ENCODE data around the gene CCDC175.

Gene CCDC175

DNA sequence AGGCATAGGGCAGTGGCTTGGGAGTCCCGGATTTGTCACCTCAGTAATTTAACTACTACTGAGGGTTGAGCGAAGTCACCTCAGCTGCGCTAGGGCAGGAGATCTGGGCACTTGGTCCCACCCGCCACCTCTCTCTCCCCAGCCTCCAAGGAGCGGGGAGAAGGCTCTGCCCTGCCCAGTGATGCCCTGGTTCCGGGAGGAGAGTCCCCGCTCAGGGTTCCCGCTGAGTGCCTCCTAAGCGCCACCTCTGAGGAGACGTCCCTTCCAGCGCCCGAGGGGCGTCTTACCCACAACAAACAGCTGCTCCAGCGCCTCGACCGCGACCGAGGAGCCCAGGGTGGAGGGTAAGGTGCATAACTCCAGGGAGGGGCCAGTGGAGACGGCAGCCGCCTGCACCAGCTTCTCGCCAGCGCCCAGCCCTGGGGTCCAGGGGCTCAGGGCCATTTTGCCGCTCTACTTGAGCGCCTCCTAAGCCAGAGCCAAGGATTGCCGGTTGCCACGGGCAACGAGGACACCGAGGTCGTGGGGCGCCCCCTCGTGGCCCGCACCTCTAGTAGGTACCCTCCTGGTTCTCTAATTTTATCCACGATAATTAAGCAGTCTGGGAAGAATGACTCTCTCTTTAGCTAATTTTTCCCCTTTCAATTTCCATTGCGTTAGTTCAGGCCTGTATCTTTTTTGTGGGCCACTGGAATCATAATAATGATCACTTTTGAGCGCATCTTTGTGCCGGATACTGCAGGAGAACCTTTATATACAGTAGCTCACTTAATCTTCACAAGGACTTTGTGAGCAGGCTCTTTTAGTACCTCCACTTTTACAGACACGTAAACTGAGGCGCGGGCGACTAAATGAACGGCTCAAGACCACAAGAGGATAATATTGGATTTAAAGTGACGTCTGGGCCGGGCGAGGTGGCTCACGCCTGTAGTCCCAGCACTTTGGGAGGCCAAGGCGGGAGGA lies at the start of gene CCDC175:
Gene CCDC175, minus strand, starts transcription at position 481 of the 963 bp plus-strand sequence. Its CDS starts 37 bp downstream, at position 444.
- peak; percentile 70 for DNase-seq (ENCODE audit: low read depth)

DNA sequence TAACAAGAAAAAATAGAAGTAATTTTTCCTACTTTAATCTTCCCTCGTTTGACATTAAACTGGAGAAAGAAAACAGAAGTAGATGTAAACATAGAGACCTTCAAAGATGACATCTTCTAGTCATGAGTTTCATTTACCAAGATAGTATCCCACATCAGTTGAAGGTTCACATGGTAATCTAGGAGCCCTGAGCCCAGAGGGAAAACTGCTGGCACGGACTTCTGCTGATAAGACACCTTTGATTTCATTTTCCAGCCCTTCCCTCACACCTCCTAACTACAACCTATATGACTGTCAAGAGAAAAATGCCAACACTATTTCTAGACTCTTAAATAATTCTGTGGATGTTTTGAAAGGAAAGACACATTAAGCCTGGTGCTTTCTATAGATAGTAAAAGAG lies 46.0 kb upstream of the CCDC175 start:
- no peak for DNase-seq (ENCODE audit: low read depth)

DNA sequence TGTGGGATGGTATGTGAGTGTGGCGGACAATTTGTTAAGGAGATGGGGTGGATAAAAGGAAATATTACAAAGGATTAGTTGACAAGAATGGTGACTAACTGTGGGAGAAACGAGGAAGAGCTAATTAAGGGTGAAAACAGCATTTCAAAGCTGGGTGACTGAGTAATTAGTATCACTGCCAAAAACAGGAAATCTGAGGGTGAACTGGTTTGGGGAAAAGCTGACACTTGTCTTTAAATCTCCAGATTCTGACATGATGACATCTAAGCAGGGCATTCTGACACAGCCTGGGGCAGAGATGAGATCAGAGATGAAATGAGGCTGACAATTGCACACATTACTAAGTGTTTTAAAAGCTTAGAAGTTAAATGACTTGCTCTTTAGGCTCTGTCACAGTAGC lies 42.4 kb upstream of the CCDC175 start:
- DNase-seq (ENCODE audit: low read depth) = no peak

DNA sequence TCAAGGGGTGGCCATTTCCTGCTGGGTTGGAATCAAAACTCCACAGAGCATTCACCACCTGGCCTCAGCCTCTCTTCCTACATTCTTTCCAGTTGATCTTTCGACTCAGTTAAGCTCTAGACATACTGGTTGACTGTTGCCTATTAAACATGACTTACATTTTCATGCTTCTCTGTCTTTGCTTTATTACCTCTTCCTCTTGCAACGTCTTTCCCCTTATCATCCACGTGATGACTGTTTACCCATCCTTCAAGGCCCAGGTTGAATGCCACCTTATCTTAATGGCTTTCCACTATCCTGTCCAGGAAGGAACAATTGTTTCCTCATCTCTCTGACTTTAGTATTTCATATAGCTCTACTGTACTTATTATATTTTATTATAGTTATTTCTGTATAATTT lies 24.4 kb upstream of the CCDC175 start:
- no peak for DNase-seq (ENCODE audit: low read depth)

DNA sequence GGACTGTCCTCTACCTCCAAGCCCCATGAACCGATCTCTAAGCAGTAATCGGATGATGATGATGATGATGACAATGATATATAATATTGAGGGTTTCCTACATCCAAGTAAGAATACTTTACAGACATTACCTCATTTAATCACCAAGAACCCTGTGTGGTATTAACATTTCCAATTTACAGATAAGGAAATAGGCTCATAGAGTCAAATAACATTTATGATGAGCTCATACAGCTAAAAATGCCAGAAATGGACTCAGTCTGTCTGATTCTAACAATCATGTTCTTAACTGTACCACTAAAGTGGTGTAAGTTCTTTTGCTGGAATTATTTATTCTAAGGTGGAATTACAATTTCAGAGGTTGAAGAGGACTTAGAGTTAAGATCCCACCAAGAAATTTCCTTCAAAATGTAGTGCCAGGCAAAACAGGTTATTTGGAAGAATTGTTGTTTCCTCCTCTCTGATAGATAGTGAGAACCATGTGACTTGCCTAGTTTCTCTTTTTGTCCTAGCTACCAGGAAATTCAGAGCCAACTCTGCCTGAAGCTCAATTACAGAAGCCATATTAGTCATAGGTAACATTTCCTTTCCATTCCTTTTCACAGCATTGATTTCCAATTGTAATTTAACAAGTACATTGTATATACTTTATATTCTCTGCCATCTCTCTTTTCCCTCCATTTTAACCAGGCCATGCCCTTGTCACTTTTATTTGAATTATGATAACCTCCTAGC lies 23.8 kb upstream of the CCDC175 start:
- DNase-seq (ENCODE audit: low read depth) = no peak

DNA sequence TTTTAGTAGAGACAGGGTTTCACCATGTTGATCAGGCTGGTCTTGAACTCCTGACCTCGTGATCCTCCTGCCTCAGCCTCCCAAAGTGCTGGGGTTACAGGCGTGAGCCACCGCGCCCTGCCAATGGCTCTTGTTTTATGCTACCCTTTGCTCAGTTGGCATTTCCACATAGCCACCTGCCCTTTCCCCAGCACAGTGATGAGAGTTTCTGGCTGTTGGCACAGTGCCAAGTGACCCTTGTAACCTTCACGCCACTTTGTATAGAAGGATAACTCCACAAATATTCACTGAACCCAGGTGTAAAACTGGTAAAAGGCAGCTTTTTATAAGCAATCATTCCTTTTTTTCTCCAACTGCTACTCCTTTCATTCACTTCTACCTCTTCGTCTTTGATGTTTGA lies 18.5 kb upstream of the CCDC175 start:
- no peak for DNase-seq (ENCODE audit: low read depth)

DNA sequence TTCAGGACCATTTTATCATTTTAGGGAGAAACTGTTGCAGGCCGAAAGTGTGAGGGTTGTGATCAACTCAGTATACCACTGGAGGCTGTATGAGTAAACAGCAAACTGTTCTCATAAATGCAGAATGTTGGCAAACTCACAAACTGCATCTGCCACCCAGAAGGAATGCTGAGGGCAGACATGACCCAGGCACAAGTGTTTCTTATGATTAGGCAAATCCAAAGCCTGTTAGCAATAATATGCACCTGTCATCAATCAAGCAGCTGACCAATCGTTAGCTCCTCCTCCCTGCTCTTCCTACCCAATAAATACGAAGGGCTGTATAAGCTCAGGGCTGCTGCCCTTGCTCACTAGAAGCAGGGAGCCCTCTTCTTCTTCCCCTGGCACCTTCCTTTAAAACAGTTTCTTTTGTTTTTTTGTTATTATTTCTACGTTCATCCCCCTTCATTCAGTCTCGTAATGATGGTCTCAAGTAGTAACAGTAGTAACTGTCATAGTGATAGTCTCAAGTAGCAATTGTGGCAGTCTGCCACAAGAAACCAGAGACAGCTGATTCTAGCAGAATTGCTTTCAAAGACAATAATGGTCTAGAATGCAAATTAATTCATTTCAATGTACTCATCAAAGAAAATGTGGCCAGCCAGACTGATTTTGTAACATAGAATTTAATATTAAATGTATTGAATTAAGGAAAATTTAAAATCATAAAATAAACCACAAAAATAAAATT lies 15.2 kb upstream of the CCDC175 start:
- no peak for DNase-seq (ENCODE audit: low read depth)

DNA sequence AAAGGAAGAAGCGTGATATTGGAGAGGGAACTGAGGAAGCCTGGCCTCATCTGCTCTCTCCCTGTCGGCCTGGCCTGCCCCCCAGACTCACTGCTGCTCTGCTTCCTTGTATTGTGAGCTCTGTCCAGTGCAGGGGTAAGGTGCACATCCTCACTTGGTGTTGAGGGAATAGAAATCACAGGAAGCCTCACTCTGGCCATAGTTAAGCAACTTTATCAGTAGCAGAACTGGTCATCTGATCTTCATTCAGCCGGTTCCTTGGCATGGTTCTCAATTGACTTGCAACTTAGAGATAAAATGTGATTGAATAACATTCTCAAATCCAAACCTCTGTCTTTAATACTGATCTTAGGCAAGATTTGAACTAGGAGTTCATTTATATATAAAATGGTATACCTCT lies 11.5 kb upstream of the CCDC175 start:
- DNase-seq (ENCODE audit: low read depth) = no peak

DNA sequence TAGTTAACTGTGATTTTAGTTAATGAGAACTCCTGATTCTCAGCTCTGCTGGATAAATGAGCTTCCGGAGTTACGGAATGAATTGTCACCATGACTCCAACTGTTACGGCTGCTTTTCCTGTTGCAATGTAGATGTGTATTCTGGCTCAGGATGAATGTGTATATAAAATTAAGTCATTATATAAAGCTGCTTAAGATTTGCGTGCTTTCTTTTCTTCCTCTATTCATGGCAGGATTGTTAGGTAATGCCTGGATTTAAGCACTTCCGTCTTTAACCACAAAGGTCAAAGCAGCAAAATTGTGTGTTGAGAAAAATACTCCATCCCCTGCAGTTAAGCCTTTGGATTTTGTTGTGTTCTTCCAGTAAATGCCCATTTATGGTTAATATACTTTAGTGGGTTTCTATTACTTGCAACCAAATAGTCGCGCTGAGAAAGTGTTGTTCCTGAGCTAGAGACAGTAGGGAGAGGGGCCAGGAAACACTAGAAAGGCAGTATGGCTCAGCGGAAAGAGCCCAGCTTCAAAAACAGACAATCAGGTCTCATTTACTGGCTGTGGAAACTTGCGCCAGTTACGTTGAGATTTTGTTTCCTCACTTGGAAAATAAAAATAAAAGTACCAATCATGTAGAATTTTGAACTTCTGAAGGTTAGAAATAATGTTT lies 9.4 kb upstream of the CCDC175 start:
- no peak for DNase-seq (ENCODE audit: low read depth)

DNA sequence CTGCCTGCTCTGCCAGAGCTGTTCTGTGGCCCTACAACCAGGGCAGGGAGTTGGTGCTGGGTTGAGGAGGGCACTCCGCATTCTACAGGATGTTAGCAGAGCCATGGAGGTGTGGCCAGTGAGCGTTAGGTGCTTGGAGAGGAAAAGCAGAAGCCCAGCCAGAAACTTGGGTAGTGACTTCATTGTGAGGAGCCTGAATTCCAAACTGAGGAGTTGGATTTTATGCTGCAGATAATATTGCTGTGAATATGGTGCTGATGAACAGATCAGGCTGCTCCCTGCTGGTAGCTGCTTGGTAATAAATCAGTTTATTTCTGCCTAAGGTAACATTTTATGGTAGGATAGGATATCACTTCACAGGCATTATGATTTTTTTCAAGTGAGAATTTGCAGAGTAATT lies 7.1 kb upstream of the CCDC175 start:
- DNase-seq (ENCODE audit: low read depth) = no peak

DNA sequence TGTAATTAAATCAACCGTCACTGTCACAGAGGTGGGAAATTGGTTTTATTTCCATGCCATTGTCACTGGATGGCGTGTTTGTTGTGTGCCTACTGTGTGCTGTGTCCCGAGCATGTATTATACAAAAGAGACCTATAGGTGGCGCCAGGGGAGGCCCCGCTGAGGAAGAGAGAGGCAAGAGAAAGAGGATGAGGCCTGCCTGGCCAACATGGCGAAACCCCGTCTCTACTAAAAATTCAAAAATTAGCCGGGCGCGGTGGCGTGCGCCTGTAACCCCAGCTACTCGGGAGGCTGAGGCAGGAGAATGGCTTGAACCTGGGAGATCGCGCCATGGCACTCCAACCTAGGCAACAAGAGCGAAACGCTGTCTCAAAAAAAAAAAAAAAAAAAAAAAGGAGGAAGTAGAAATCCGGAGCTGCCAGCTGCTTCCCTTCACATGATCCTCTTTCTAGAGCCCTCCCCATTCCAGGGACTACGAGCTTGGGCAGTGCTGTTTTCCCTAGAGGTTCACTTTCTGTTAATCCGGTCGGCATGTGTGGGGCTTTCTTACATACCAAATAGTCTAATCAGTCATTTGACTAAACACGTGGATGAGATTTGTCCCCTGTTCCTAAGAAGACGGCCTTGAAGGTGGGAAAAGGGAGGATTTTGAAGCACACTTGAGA lies 6.4 kb upstream of the CCDC175 start:
- no peak for DNase-seq (ENCODE audit: low read depth)

DNA sequence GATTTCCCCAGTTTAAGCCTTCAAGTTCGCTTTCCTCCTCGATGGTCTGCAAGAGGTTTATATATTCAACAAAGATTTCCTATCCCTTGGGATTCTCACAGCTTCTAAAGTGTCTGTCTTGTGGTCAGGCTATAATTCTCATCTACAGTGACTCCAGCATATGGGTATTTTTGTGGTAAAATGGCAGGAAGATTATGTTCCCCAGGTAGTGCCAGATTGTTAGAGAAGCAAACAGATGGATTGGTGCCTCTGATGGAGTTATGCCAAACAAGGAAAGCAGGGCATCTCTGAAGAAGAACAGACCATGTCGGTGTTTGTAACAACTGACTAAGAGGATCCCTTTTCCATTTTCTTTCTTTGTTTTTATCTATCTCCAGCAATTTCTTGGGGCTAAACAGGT lies 5.5 kb upstream of the CCDC175 start:
- DNase-seq (ENCODE audit: low read depth) = no peak

DNA sequence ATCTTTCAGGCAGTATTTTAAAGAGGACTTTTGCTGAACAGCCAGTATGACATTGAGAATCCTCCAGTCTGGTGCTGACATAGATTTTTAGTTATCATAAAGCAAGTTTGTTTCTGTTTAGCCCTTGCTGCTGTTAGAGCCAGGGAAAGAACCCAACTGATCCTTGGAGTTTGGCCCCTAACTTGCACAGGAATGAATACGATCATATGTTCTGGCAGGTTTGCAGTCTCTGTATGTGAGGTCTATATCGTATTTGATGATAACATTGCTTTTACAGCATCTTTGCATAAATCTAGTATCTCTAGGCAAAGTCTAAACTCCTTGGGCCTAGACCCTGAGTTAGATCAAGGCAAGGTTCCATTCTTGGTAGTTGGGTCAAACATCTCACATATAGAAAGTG lies 4.3 kb upstream of the CCDC175 start:
- DNase-seq (ENCODE audit: low read depth) = no peak

DNA sequence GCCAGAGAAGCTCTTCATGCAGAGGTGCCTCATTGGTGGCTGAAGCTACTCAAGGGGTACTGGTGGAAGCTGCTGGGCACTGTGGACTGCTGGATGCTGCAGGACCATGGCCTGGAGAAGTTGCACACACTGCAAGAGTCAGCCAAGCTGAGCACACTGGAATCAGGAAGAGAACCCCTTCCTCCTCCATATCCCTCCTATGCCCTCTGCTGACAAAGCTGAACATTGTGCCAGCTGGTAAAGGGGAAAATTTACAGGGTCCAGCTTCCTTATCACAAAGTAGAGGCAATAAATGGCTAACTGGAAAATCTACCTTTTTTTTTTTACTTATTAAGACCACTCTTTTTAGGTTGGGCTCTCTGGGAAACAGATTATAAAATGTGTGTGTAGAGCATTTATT lies 6.5 kb downstream of the CCDC175 start:
- DNase-seq (ENCODE audit: low read depth) = no peak

DNA sequence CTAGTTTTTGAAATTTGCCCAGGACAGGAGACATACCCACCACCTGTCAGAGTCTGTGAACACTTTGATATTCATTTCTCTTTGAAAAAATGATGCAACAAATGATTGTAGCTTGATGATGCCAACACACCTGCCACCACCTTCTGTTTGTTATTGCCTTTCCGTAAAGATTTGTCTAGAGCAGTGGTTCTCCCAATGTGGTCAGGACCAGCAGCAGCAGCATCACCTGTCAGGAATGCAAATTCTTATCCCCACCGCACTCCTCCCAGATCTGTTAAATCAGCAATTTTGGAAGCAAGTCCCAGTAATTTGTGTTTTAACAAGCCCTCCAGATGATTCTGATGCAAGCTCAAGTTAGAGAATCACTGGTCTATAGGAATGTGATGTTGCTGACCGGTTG lies 9.9 kb downstream of the CCDC175 start:
- no peak for DNase-seq (ENCODE audit: low read depth)

DNA sequence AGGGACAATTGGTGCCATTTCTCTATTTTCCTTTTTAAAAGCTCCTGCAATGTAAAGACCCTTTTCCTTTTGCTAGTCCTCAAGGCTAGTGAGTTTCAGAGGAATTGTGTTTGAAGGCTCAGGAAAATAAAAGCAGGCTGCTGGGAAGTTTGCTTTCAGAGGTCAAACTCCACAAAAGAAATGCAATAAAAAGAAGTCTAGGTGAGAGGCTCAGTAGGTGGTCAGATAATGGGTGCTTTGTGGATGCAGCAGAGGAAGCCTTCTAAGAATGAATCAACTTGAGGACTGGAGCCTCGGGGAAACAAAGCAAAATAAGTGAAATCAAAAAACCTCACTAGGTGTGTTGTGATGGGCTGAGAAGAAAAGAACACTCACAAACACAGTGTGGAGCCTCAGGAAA lies 10.3 kb downstream of the CCDC175 start:
- no peak for DNase-seq (ENCODE audit: low read depth)

DNA sequence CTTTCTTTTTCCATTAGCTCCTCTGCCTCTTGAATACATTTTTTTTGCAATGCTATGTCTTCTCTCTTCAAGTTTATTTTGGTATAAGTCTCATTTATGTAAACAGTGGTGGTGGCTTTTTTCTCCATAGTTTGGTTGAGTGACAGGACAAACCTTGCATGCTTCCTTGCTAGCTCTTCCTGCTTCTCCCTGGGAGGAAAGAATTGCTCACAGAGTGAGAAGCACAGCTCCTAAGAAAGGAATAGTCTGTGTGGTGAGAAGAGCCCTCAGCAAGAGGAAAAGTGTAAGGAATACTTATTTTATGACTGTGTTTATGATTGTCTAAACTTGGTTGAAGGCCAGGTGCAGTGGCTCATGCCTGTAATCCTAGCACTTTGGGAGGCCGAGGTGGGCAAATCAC lies 11.5 kb downstream of the CCDC175 start:
- no peak for DNase-seq (ENCODE audit: low read depth)

DNA sequence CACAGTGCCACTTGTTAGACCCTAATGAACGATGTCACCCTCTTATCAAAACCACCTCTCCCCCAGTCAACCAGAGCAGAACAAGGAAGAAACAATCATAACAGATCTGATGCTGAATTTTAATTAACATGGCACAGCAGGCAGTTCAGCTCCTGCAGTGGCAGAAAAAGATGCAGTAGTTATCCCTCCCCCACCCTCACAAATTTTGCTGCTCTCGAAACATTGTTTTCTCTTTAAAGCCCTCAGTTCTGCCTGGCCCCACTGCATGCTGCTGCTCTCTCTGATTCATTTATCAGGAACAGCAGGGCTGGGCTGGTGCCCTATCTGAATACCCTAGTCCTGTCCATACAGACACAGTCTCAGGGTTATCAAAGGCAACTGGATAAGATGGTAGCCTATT lies 12.2 kb downstream of the CCDC175 start:
- DNase-seq (ENCODE audit: low read depth) = no peak

DNA sequence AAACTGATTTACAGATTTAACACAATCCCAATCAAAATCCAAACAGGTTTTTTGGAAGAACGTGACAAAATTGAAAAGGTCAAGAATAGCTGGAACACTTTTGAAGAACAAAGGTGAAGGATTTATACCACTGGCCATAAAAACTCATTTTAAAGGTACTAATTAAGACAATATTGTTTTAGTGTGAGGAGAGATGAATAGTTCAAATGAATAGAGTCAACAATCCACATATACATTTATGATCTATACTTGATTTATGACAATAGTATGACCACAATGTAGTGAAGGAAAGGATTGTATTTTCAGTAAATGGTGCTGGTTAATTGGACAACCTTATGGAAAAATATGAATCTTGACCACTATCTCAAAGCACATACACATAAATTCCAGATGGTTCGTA lies 29.3 kb downstream of the CCDC175 start:
- no peak for DNase-seq (ENCODE audit: low read depth)

DNA sequence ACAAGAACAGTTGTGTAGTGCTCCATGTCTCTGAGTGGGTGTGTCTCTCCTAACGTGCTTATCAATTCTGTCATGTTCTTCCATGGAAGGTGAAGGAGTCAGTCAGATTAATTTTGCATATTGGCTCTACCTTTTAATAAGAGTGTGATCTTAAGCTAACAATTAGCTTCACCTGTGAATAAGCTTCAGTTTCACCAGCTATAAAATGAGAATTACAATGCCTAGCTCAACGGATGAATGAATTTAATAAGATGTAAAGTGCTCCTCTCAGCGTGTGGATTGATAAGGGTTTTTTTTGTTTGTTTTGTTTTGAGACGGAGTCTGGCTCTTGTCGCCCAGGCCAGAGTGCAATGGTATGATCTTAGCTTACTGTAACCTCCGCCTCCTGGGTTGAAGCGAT lies 32.7 kb downstream of the CCDC175 start:
- DNase-seq (ENCODE audit: low read depth) = no peak

DNA sequence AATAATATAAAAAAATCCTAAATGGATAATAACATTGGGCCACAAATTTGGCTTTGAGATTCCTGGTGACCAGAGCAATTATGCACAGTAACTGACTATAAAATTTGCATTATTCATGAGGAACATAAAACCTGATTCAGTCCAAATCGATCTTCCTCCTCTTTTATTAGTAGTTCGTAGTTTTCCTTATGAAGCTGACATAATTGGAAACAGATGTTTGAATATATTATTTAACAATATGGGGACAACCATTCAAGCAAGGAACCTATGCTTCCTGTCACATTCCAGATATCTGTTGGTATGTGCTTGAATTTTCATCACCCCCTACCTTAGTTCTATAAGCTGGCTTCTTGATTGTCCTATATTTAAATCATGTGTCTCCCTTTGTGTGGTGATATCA lies 34.9 kb downstream of the CCDC175 start:
- DNase-seq (ENCODE audit: low read depth) = no peak

DNA sequence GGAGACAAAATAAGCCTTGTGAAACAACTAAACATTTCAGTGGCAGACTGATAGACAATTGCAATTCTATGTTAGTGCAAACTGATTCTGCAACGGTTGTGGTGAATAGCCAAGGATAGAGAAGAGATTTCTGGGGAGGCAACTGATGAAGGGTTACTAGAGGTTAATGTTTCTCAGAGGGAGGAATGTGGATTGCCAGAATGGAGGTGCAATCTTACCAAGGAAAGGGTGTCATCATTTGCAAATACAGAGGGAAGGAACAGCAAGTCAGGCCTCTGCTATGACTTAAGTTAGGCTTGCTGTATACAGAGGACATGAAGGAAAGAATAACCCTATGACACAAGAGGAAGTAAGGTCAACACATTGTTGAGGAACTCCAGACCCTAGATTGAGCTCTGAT lies 35.8 kb downstream of the CCDC175 start:
- DNase-seq (ENCODE audit: low read depth) = no peak
